Neuron (in vitro differentiated cells): ENCODE results near the gene DENND1A.

Experiments used
- H2AFZ ChIP-seq: one replicate; pipeline ENCODE4 v1.6.1; 2013; ENCODE audit warnings: low read depth, mild to moderate bottlenecking, inconsistent platforms, low read length, moderate library complexity
- H3K27me3 ChIP-seq: one replicate; pipeline ENCODE4 v1.6.1; 2013; ENCODE audit warnings: low read length; ENCODE audit not compliant: insufficient read depth
- H3K36me3 ChIP-seq: one replicate; pipeline ENCODE4 v1.6.1; 2013; ENCODE audit warnings: low read length; ENCODE audit not compliant: insufficient read depth
- H3K4me1 ChIP-seq: one replicate; pipeline ENCODE4 v1.6.1; 2013; ENCODE audit warnings: low read length; ENCODE audit not compliant: insufficient read depth
- H3K4me3 ChIP-seq: 2 replicates; pipeline ENCODE4 v1.5.1; 2013; ENCODE audit warnings: mild to moderate bottlenecking, low read length, moderate library complexity
- H3K9me3 ChIP-seq: one replicate; pipeline ENCODE4 v1.6.1; 2013; ENCODE audit warnings: low read length

The DENND1A gene

GRCh38 chr9:123695386-123695785 is 234.5 kb downstream of the DENND1A start:
- Histone ChIP-seq H2AFZ (no peak overlapping the region), H3K4me3 (no peak overlapping the region), H3K4me1 (no peaks in the 10 kb centered on the region), H3K36me3 (no peaks in the 10 kb centered on the region), H3K9me3 (no peaks in the 10 kb centered on the region), H3K27me3 (no peaks in the 10 kb centered on the region)

- Histone ChIP-seq H3K36me3 (no peaks in the 10 kb centered on the region), H3K4me3 (no peak overlapping the region), H2AFZ (no peak overlapping the region), H3K4me1 (no peaks in the 10 kb centered on the region), H3K9me3 (no peaks in the 10 kb centered on the region), H3K27me3 (no peaks in the 10 kb centered on the region)
Measured at GRCh38 chr9:123691765-123692303, 238.1 kb downstream of the DENND1A start.

GRCh38 chr9:123689701-123690428 is 240.1 kb downstream of the DENND1A start:
- H2AFZ ChIP-seq, result no peak overlapping the region
- no peaks in the 10 kb centered on the region for H3K9me3 ChIP-seq
- H3K27me3 ChIP-seq, result no peaks in the 10 kb centered on the region
- H3K36me3 ChIP-seq, result no peaks in the 10 kb centered on the region
- H3K4me1 ChIP-seq, result no peaks in the 10 kb centered on the region
- no peak overlapping the region for H3K4me3 ChIP-seq

- H3K9me3 ChIP-seq, result no peaks in the 10 kb centered on the region
- H2AFZ ChIP-seq, result no peak overlapping the region
- no peaks in the 10 kb centered on the region for H3K4me1 ChIP-seq
- no peak overlapping the region for H3K4me3 ChIP-seq
- no peaks in the 10 kb centered on the region for H3K27me3 ChIP-seq
- H3K36me3 ChIP-seq, result no peaks in the 10 kb centered on the region
Measured at GRCh38 chr9:123687246-123687751, 242.6 kb downstream of the DENND1A start.

GRCh38 chr9:123686829-123687192 is 243.1 kb downstream of the DENND1A start:
- Histone ChIP-seq H3K36me3 (no peaks in the 10 kb centered on the region), H3K4me3 (no peak overlapping the region)

GRCh38 chr9:123686131-123686828 is 243.6 kb downstream of the DENND1A start:
- Histone ChIP-seq H2AFZ (no peak overlapping the region), H3K27me3 (no peaks in the 10 kb centered on the region), H3K4me1 (no peaks in the 10 kb centered on the region), H3K4me3 (no peak overlapping the region), H3K36me3 (no peaks in the 10 kb centered on the region), H3K9me3 (no peaks in the 10 kb centered on the region)

More at GRCh38 chr9:123686829-123687192, 243.1 kb downstream of the DENND1A start:
- no peaks in the 10 kb centered on the region for H3K4me1 ChIP-seq
- H3K9me3 ChIP-seq, result no peaks in the 10 kb centered on the region
- no peak overlapping the region for H2AFZ ChIP-seq
- H3K27me3 ChIP-seq, result no peaks in the 10 kb centered on the region

- no peak overlapping the region for H2AFZ ChIP-seq
- H3K36me3 ChIP-seq, result no peaks in the 10 kb centered on the region
- H3K9me3 ChIP-seq, result peaks cover 3% of the 10 kb centered on the region
- no peaks in the 10 kb centered on the region for H3K4me1 ChIP-seq
- no peaks in the 10 kb centered on the region for H3K27me3 ChIP-seq
- no peak overlapping the region for H3K4me3 ChIP-seq
Measured at GRCh38 chr9:123685489-123686083, 244.3 kb downstream of the DENND1A start.

- Histone ChIP-seq H2AFZ (no peak overlapping the region), H3K9me3 (peaks cover 4% of the 10 kb centered on the region), H3K4me3 (no peak overlapping the region), H3K27me3 (no peaks in the 10 kb centered on the region), H3K4me1 (no peaks in the 10 kb centered on the region), H3K36me3 (no peaks in the 10 kb centered on the region)
Measured at GRCh38 chr9:123684393-123685149, 245.4 kb downstream of the DENND1A start.

- Histone ChIP-seq H3K27me3 (no peaks in the 10 kb centered on the region), H3K4me3 (no peak overlapping the region)
Measured at GRCh38 chr9:123682746-123683145, 247.2 kb downstream of the DENND1A start.

GRCh38 chr9:123680352-123680751 is 249.6 kb downstream of the DENND1A start:
- Histone ChIP-seq H3K36me3 (no peaks in the 10 kb centered on the region), H3K9me3 (peaks cover 4% of the 10 kb centered on the region), H3K4me3 (no peak overlapping the region), H3K4me1 (no peaks in the 10 kb centered on the region), H2AFZ (no peak overlapping the region), H3K27me3 (no peaks in the 10 kb centered on the region)

More at GRCh38 chr9:123682746-123683145, 247.2 kb downstream of the DENND1A start:
- no peak overlapping the region for H2AFZ ChIP-seq
- H3K4me1 ChIP-seq, result no peaks in the 10 kb centered on the region
- H3K9me3 ChIP-seq, result peaks cover 4% of the 10 kb centered on the region
- H3K36me3 ChIP-seq, result no peaks in the 10 kb centered on the region

- Histone ChIP-seq H3K36me3 (no peaks in the 10 kb centered on the region), H3K4me3 (no peak overlapping the region), H3K9me3 (peaks cover 4% of the 10 kb centered on the region), H3K27me3 (no peaks in the 10 kb centered on the region), H2AFZ (no peak overlapping the region), H3K4me1 (no peaks in the 10 kb centered on the region)
Measured at GRCh38 chr9:123679330-123679987, 250.5 kb downstream of the DENND1A start.

GRCh38 chr9:123678878-123679329 is 251.0 kb downstream of the DENND1A start:
- no peak overlapping the region for H3K4me3 ChIP-seq
- no peak overlapping the region for H2AFZ ChIP-seq
- H3K36me3 ChIP-seq, result no peaks in the 10 kb centered on the region
- no peaks in the 10 kb centered on the region for H3K4me1 ChIP-seq
- peaks cover 5% of the 10 kb centered on the region for H3K9me3 ChIP-seq
- no peaks in the 10 kb centered on the region for H3K27me3 ChIP-seq
